ENCODE data around the gene FBXO42.

- TF ChIP-seq CTCF (IDR thresholded peaks at IDR 0.05) = no peak
- TF ChIP-seq POLR2A (IDR thresholded peaks at IDR 0.05) = no peak
- no peak for TF ChIP-seq POLR2AphosphoS5 (IDR thresholded peaks at IDR 0.05)
Measured at GRCh38 chr1:16281765-16282164, 70.5 kb downstream of the FBXO42 start.

Measured in breast epithelium (tissue), 3 donors.